ENCODE data around the gene ARID5A.
"Not testable (repeated sequence)": the region's sequence is repeated elsewhere in the genome, so short reads cannot be mapped to it uniquely, and the experiment has no call there.

The ARID5A gene

GRCh38 chr2:96541398-96542152 lies 5.0 kb downstream of the ARID5A start:
- DNase-seq (ENCODE audit: low spot score) = no peak

- DNase-seq (ENCODE audit: low spot score) = no peak
Measured at GRCh38 chr2:96542357-96542977, 5.9 kb downstream of the ARID5A start.

GRCh38 chr2:96546321-96546720 lies 9.8 kb downstream of the ARID5A start:
- DNase-seq (ENCODE audit: low spot score) = no peak

GRCh38 chr2:96546797-96547196 lies 10.2 kb downstream of the ARID5A start:
- no peak for DNase-seq (ENCODE audit: low spot score)

GRCh38 chr2:96547203-96547641 lies 10.7 kb downstream of the ARID5A start:
- no peak for DNase-seq (ENCODE audit: low spot score)

- no peak for DNase-seq (ENCODE audit: low spot score)
Measured at GRCh38 chr2:96547731-96548171, 11.2 kb downstream of the ARID5A start.

GRCh38 chr2:96548558-96549465 lies 12.3 kb downstream of the ARID5A start:
- no peak for DNase-seq (ENCODE audit: low spot score)

- no peak for DNase-seq (ENCODE audit: low spot score)
Measured at GRCh38 chr2:96549466-96549785, 12.9 kb downstream of the ARID5A start.

GRCh38 chr2:96549967-96550786 lies 13.6 kb downstream of the ARID5A start:
- peak; percentile 34 for DNase-seq (ENCODE audit: low spot score)

- no peak for DNase-seq (ENCODE audit: low spot score)
Measured at GRCh38 chr2:96550787-96551604, 14.4 kb downstream of the ARID5A start.

GRCh38 chr2:96551605-96552314 lies 15.2 kb downstream of the ARID5A start:
- no peak for DNase-seq (ENCODE audit: low spot score)

- no peak for DNase-seq (ENCODE audit: low spot score)
Measured at GRCh38 chr2:96552315-96553175, 16.0 kb downstream of the ARID5A start.

GRCh38 chr2:96553176-96553956 lies 16.8 kb downstream of the ARID5A start:
- DNase-seq (ENCODE audit: low spot score) = no peak

- DNase-seq (ENCODE audit: low spot score) = not testable (repeated sequence)
Measured at GRCh38 chr2:96553957-96554292, 17.4 kb downstream of the ARID5A start.

- DNase-seq (ENCODE audit: low spot score) = peak; percentile 63
Measured at GRCh38 chr2:96554293-96555145, 18.0 kb downstream of the ARID5A start.

GRCh38 chr2:96555146-96555610 lies 18.6 kb downstream of the ARID5A start:
- DNase-seq (ENCODE audit: low spot score) = no peak

Data from hematopoietic multipotent progenitor cell treated with erythropoietin and hydrocortisone succinate and interleukin-3 and kit ligand, for 17 days (in vitro differentiated cells).